ENCODE results near the gene USH2A.

USH2A gene

DNA sequence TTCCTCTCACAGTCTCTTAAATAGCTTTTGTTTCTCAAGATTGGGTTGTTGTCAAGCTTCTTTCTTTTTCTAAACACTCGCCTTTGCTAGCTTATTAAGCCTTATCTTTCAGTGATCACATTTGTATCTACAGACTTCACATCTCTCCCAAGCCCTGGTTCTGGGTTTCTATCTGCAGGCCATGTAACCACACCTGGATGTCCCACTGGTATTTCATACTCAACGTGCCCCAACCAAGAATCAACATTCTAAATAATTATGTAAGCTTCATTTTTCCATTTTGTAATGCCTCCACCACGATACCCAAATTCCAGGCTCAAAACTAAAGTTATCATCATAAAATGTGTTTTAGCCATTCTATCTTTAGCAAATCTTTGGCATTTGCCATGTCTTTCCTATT lies 372.2 kb downstream of the USH2A start:
- DNase-seq (ENCODE audit: extremely low read depth, insufficient read length), result no peak
- TF ChIP-seq, protein P1, sequence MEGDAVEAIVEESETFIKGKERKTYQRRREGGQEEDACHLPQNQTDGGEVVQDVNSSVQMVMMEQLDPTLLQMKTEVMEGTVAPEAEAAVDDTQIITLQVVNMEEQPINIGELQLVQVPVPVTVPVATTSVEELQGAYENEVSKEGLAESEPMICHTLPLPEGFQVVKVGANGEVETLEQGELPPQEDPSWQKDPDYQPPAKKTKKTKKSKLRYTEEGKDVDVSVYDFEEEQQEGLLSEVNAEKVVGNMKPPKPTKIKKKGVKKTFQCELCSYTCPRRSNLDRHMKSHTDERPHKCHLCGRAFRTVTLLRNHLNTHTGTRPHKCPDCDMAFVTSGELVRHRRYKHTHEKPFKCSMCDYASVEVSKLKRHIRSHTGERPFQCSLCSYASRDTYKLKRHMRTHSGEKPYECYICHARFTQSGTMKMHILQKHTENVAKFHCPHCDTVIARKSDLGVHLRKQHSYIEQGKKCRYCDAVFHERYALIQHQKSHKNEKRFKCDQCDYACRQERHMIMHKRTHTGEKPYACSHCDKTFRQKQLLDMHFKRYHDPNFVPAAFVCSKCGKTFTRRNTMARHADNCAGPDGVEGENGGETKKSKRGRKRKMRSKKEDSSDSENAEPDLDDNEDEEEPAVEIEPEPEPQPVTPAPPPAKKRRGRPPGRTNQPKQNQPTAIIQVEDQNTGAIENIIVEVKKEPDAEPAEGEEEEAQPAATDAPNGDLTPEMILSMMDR (IDR thresholded peaks at IDR 0.05; ENCODE audit: insufficient read depth, low read length, poor library complexity, severe bottlenecking), result no peak
- H3K36me3 ChIP-seq (ENCODE audit: control insufficient read depth, insufficient read depth, low read length), result no peaks in the 10 kb centered on the region
- no peaks in the 10 kb centered on the region for H3K27me3 ChIP-seq (replicated peaks; ENCODE audit: control insufficient read depth, insufficient read depth, low read length)
- no peak overlapping the region for H3K4me3 ChIP-seq (replicated peaks; ENCODE audit: low read depth, low read length)

DNA sequence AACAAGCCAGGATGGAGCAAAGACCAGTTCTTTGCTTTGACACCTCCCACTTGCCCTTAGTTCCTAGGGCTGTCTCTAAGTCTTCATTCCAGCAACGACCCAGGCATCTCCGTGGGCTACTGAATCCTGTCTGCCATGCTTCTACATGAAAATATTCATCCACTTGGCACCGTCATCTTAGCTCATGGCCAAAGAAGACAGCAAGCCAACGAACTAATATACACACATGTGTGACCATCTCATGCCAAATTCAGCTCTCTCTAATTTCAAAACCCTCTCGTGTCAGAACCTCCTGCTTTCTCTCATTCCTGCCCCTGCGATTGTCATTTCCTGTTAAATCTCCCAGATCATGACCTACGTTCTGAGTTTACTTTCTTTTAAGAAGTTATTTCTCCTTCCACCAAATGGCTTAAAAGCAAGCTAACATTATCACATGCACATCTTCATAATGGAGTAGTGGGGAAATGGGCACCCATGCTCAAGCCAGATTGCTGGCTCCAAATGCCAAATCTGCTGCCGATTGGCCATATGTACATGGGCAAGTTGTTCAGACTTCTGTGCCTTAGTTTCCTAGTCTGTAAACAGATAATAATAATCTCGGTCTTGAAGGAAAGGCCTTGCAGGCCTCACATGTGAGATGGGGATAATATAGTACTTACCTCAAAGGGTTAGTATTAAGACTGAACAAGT lies 373.4 kb downstream of the USH2A start:
- no peaks in the 10 kb centered on the region for H3K27me3 ChIP-seq (replicated peaks; ENCODE audit: control insufficient read depth, insufficient read depth, low read length)
- no peak overlapping the region for H3K4me3 ChIP-seq (replicated peaks; ENCODE audit: low read depth, low read length)
- TF ChIP-seq, protein P1 (IDR thresholded peaks at IDR 0.05; ENCODE audit: insufficient read depth, low read length, poor library complexity, severe bottlenecking), result no peak
- H3K36me3 ChIP-seq (ENCODE audit: control insufficient read depth, insufficient read depth, low read length), result no peaks in the 10 kb centered on the region
- no peak for DNase-seq (ENCODE audit: extremely low read depth, insufficient read length)

DNA sequence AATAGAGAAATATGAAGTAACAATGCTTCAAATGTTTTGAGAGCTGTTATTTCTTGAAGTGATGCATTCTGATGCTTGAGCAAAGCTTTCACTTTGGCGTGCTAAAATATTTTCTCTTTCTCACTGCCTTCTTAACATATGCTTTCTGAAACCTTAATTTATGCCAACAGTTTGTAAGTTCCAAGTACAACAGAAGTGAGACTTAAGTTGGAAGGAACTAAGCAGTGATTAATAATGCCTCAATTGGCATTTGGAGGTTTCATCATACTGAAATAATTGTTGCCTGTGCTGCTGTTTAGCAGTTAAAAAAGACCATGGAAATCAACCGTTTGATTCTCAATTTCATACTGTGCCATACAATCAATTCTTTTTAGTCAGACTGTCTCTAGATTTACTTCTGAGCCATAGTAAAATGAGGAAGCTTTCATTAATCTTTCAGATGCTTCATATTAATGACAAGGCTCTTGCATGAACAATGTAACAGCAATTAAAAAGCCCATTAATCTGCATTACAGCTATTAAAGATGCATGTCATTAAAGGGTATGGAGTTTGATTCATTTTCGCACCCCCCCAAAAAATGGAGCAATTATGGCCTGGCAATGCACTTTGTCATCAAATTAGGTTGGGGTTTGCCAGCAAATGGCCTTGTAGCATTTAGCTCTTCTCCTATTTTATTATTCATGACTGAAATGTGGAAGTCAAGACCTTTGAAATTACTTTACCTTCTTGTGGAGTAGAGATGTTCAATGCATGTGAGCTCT lies 375.3 kb downstream of the USH2A start:
- Histone ChIP-seq H3K4me3 (replicated peaks; ENCODE audit: low read depth, low read length) (no peak overlapping the region), H3K27me3 (replicated peaks; ENCODE audit: control insufficient read depth, insufficient read depth, low read length) (no peaks in the 10 kb centered on the region), H3K36me3 (ENCODE audit: control insufficient read depth, insufficient read depth, low read length) (no peaks in the 10 kb centered on the region)
- DNase-seq (ENCODE audit: extremely low read depth, insufficient read length), result no peak
- TF ChIP-seq, protein P1 (IDR thresholded peaks at IDR 0.05; ENCODE audit: insufficient read depth, low read length, poor library complexity, severe bottlenecking), result no peak

DNA sequence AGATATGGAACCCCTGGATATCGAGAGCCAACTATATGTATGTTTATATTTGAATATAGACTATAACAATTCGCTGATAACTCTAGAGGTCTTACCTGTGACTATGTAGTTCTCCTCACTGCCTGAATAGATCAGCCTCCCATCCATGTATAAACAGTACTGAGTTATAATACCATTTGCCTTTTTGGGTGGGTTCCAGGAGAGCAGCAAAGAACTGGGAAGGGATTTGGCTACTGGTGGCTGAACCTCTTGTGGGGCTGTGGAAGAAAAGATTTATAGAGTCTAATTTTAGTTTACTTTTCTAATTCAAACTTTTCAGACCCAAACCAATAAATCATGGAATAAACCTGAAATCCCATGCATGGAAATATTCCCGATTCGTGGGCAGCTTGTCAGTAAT lies 376.9 kb downstream of the USH2A start:
- Histone ChIP-seq H3K27me3 (replicated peaks; ENCODE audit: control insufficient read depth, insufficient read depth, low read length) (no peaks in the 10 kb centered on the region), H3K36me3 (ENCODE audit: control insufficient read depth, insufficient read depth, low read length) (no peaks in the 10 kb centered on the region), H3K4me3 (replicated peaks; ENCODE audit: low read depth, low read length) (no peak overlapping the region)
- TF ChIP-seq, protein P1 (IDR thresholded peaks at IDR 0.05; ENCODE audit: insufficient read depth, low read length, poor library complexity, severe bottlenecking), result no peak
- DNase-seq (ENCODE audit: extremely low read depth, insufficient read length), result no peak

DNA sequence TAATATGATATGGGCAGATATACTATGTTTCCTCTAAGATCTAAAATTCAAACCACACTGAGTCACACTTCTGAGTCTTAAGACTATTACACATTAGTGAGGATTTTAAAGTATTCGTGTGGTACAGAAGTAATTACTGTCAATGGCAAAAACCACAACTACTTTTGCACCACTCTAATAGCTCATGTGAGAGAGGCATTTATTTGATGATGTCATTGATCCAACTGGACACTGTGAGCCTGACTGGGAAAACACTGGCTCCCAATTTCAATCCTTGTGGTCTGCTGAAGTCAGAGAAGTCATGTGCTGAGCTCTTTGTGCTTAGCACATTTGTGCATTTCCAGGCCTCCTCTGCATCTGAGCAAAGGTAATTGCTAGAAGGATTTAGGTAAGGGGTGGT lies 377.8 kb downstream of the USH2A start:
- DNase-seq (ENCODE audit: extremely low read depth, insufficient read length), result no peak
- no peak overlapping the region for H3K4me3 ChIP-seq (replicated peaks; ENCODE audit: low read depth, low read length)
- H3K36me3 ChIP-seq (ENCODE audit: control insufficient read depth, insufficient read depth, low read length), result no peaks in the 10 kb centered on the region
- TF ChIP-seq, protein P1 (IDR thresholded peaks at IDR 0.05; ENCODE audit: insufficient read depth, low read length, poor library complexity, severe bottlenecking), result no peak
- no peaks in the 10 kb centered on the region for H3K27me3 ChIP-seq (replicated peaks; ENCODE audit: control insufficient read depth, insufficient read depth, low read length)
